T-helper 22 cell (primary cell): ENCODE results near the gene SZT2.
A peak's percentile ranks its signal among the peaks of the same experiment; 100 is the strongest.
"Not testable (repeated sequence)": the region's sequence is repeated elsewhere in the genome, so short reads cannot be mapped to it uniquely, and the experiment has no call there.

Experiments used
- DNase-seq: peaks from one replicate; pipeline ENCODE4 v3.0.0-alpha.2; 2020; ENCODE audit warnings: low read depth

The SZT2 gene

GRCh38 chr1:43388613-43389012, 1.1 kb upstream of the SZT2 start:
- DNase-seq = no peak

- no peak for DNase-seq
Observed at GRCh38 chr1:43392702-43393101, 3.0 kb downstream of the SZT2 start.

GRCh38 chr1:43395523-43395922, 5.8 kb downstream of the SZT2 start:
- DNase-seq = no peak

- no peak for DNase-seq
Observed at GRCh38 chr1:43396059-43396458, 6.4 kb downstream of the SZT2 start.

GRCh38 chr1:43398227-43398626, 8.5 kb downstream of the SZT2 start:
- no peak for DNase-seq

GRCh38 chr1:43400441-43400840, 10.7 kb downstream of the SZT2 start:
- DNase-seq = not testable (repeated sequence)

- no peak for DNase-seq
Observed at GRCh38 chr1:43402089-43402865, 12.6 kb downstream of the SZT2 start.

- DNase-seq = no peak
Observed at GRCh38 chr1:43404353-43404752, 14.7 kb downstream of the SZT2 start.

- no peak for DNase-seq
Observed at GRCh38 chr1:43405219-43405875, 15.6 kb downstream of the SZT2 start.

- DNase-seq = no peak
Observed at GRCh38 chr1:43405876-43406234, 16.2 kb downstream of the SZT2 start.

GRCh38 chr1:43410571-43410970, 20.9 kb downstream of the SZT2 start:
- no peak for DNase-seq

- not testable (repeated sequence) for DNase-seq
Observed at GRCh38 chr1:43413426-43413825, 23.7 kb downstream of the SZT2 start.

GRCh38 chr1:43414634-43415223, 25.0 kb downstream of the SZT2 start:
- peak; percentile 21 for DNase-seq

- no peak for DNase-seq
Observed at GRCh38 chr1:43415901-43416300, 26.2 kb downstream of the SZT2 start.

GRCh38 chr1:43418858-43419257, 29.2 kb downstream of the SZT2 start:
- no peak for DNase-seq

- no peak for DNase-seq
Observed at GRCh38 chr1:43419627-43420425, 30.1 kb downstream of the SZT2 start.

GRCh38 chr1:43420874-43421273, 31.2 kb downstream of the SZT2 start:
- DNase-seq = no peak

GRCh38 chr1:43421396-43421795, 31.7 kb downstream of the SZT2 start:
- no peak for DNase-seq

- no peak for DNase-seq
Observed at GRCh38 chr1:43421976-43422750, 32.5 kb downstream of the SZT2 start.

- DNase-seq = no peak
Observed at GRCh38 chr1:43422995-43423671, 33.4 kb downstream of the SZT2 start.
